Measurements from ENCODE around the gene STARD8.
"Not testable (repeated sequence)": the region's sequence is repeated elsewhere in the genome, so short reads cannot be mapped to it uniquely, and the experiment has no call there.

STARD8 gene

GRCh38 chrX:68656473-68656872, 9.0 kb downstream of the STARD8 start:
- not testable (repeated sequence) for DNase-seq (ENCODE audit: low read depth in 2 of 3, low spot score in 1 of 3)

- no peak for DNase-seq (ENCODE audit: low read depth in 2 of 3, low spot score in 1 of 3)
Measured at GRCh38 chrX:68658530-68658929, 11.1 kb downstream of the STARD8 start.

GRCh38 chrX:68659385-68659784, 11.9 kb downstream of the STARD8 start:
- no peak for DNase-seq (ENCODE audit: low read depth in 2 of 3, low spot score in 1 of 3)

- no peak for DNase-seq (ENCODE audit: low read depth in 2 of 3, low spot score in 1 of 3)
Measured at GRCh38 chrX:68659786-68660185, 12.3 kb downstream of the STARD8 start.

- DNase-seq (ENCODE audit: low read depth in 2 of 3, low spot score in 1 of 3) = no peak
Measured at GRCh38 chrX:68660746-68661145, 13.3 kb downstream of the STARD8 start.

- DNase-seq (ENCODE audit: low read depth in 2 of 3, low spot score in 1 of 3) = no peak
Measured at GRCh38 chrX:68665502-68665901, 18.0 kb downstream of the STARD8 start.

- no peak for DNase-seq (ENCODE audit: low read depth in 2 of 3, low spot score in 1 of 3)
Measured at GRCh38 chrX:68666580-68666979, 19.1 kb downstream of the STARD8 start.

- no peak for DNase-seq (ENCODE audit: low read depth in 2 of 3, low spot score in 1 of 3)
Measured at GRCh38 chrX:68669094-68669860, 21.8 kb downstream of the STARD8 start.

GRCh38 chrX:68669871-68670270, 22.4 kb downstream of the STARD8 start:
- DNase-seq (ENCODE audit: low read depth in 2 of 3, low spot score in 1 of 3) = no peak

GRCh38 chrX:68671221-68671620, 23.8 kb downstream of the STARD8 start:
- DNase-seq (ENCODE audit: low read depth in 2 of 3, low spot score in 1 of 3) = no peak

GRCh38 chrX:68672581-68673318, 25.3 kb downstream of the STARD8 start:
- no peak for DNase-seq (ENCODE audit: low read depth in 2 of 3, low spot score in 1 of 3)

- DNase-seq (ENCODE audit: low read depth in 2 of 3, low spot score in 1 of 3) = no peak
Measured at GRCh38 chrX:68675571-68675970, 28.1 kb downstream of the STARD8 start.

GRCh38 chrX:68676335-68676734, 28.9 kb downstream of the STARD8 start:
- DNase-seq (ENCODE audit: low read depth in 2 of 3, low spot score in 1 of 3) = no peak

- no peak for DNase-seq (ENCODE audit: low read depth in 2 of 3, low spot score in 1 of 3)
Measured at GRCh38 chrX:68677998-68678397, 30.5 kb downstream of the STARD8 start.

- no peak for DNase-seq (ENCODE audit: low read depth in 2 of 3, low spot score in 1 of 3)
Measured at GRCh38 chrX:68681443-68681941, 34.0 kb downstream of the STARD8 start.

- no peak for DNase-seq (ENCODE audit: low read depth in 2 of 3, low spot score in 1 of 3)
Measured at GRCh38 chrX:68682790-68683189, 35.3 kb downstream of the STARD8 start.

GRCh38 chrX:68683580-68683979, 36.1 kb downstream of the STARD8 start:
- DNase-seq (ENCODE audit: low read depth in 2 of 3, low spot score in 1 of 3) = no peak

GRCh38 chrX:68684291-68684918, 36.9 kb downstream of the STARD8 start:
- no peak for DNase-seq (ENCODE audit: low read depth in 2 of 3, low spot score in 1 of 3)

- no peak for DNase-seq (ENCODE audit: low read depth in 2 of 3, low spot score in 1 of 3)
Measured at GRCh38 chrX:68684919-68685304, 37.4 kb downstream of the STARD8 start.

- no peak for DNase-seq (ENCODE audit: low read depth in 2 of 3, low spot score in 1 of 3)
Measured at GRCh38 chrX:68685685-68686084, 38.2 kb downstream of the STARD8 start.

GRCh38 chrX:68686097-68686977, 38.9 kb downstream of the STARD8 start:
- no peak for DNase-seq (ENCODE audit: low read depth in 2 of 3, low spot score in 1 of 3)

Measured in stimulated activated CD4-positive, alpha-beta T cell treated with anti-CD3 and anti-CD28 coated beads, Interleukin-12 subunit alpha, Interleukin-12 subunit beta, amount 100 ng/mL, for 48 hours (primary cell).